ELR (cell line): Measurements from ENCODE around the gene MUC2.

Experiments used
- DNase-seq: peaks from one replicate; pipeline ENCODE4 v3.0.0-alpha.2; 2015; ENCODE audit warnings: low read depth

Gene MUC2

DNA sequence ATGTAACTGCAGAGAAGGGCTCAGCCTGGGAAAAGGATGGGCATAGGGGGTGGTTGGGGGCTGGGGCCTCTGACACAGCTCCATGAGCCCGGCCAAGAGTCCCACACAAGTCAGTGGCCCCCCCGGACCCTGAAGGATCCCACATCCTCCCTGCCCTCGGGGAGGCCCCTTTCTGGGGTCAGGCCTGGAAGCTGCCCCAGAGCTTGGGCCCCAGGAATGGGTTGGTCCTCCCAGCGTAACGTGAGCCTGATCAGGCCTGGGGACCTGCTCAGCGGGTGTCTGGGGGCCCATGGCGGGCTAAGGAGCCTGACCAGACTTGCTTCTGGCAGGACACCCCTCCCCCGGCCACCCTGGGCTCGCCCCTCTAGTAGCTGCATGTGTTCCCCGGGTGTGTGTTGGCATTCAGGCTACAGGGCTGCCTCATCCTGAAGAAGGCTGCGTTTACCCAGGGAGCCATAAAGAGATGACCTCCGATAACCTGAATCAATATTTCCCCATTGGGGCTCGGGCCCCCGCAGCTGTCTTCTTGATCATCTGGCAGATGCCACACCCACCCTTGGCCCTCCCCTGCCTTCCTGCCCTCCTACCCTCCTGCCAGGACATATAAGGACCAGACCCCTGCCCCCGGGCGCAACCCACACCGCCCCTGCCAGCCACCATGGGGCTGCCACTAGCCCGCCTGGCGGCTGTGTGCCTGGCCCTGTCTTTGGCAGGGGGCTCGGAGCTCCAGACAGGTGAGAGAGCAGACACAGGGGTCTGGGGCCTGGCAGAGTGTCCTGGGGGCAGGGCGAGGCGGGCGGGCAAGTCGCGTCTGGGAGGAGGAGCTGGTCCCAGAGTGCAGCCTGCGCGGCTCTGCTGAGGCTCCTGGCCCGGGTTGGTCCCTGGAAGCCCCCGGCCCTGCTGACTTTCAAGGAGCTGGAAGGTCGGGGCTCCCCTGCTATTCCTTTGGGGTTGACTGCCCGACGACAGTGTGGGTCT is at the start of gene MUC2:
Gene MUC2, plus strand, starts transcription at position 631 of the 978 bp plus-strand sequence.
- no peak for DNase-seq

DNA sequence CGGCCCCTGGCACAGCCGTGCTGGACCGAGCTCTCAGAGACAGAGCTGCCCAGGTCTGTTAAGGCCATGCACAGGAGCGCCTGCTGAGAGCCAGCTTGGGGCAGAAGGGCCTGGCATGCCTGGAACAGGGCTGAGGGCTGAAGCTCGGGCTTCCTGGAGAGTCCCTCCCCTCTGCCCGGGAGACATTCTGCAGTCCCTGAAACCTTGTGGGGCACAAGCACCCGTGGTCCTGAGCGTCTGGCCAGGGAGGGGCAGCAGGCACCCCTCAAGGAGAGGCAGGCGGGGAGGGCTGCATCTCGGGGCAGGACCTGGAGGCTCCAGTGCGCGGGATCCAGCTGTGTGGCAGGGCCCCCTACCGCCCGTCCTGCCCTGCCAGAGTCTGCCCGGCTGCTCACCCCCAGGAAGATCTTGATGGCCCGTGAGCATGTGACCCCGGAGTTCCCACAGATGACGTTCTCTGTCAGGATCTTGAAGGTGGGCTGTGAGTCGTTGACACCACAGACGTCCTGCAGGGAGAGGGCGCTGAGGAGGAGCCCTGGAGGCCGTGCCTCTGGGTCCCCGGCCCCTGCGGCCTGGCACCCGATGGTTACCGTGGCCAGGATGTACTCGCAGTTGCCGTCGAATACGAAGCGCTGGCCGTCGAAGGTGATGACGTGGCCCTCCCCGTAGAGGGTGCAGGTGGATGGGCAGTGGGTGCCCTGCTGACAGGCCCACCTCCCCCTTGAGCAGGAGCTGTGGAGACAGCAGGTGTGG is 49.1 kb upstream of the MUC2 start:
- no peak for DNase-seq

DNA sequence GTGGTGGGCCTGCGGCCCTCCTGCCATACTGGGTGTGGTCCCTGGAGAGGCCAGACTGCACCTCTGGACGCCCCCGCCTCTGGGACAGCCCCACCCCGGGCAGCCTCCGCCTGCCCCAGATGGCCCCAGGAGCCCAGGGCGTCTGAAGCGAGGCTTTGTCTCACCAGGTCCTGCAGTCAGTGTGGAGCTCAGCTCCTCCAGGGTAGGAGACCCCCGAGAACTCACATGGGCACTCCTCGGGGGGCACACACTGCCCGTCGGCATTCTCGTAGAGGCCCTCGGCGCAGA is 48.6 kb upstream of the MUC2 start:
- no peak for DNase-seq

GRCh38 chr11:1026641-1027482 is 47.8 kb upstream of the MUC2 start:
- no peak for DNase-seq

DNA sequence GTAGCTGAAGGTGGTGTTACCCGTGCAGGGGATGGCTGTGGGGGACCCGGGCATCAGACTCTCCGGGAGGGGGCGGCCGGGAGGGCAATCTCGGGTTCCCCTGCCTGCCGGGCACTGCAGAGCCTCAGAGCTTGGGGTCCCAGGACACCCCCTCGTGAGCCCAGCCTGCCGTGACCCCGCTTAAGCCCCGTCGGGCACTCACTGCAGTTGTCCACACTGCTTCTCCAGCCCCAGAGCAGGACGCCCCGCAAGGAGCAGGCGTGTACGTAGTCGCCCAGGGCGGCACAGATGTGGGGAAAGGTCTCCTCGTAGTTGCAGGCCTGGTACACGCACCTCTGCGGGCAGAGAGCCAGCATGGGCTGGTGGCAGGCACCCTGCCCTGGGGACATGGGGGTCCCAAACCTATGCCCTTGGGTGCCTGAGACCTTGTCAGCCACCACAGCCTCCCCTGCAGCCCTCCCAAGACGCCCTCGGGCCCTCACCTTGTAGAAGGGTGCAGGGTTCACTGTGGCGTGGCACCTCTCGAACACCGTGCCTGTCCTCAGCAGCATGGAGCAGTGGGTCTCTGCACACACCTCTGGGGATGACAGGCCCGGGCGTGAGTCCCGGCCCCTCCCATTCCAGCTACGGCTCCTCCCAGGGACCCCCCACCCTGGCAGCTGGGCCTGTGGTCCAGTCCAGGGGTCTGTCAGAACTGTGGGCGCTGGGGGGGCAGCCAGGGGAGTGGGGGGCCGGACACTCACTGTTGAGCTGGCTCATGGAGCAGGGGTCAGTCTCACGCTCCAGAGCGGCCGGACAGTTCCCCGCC is 47.0 kb upstream of the MUC2 start:
- no peak for DNase-seq

GRCh38 chr11:1028291-1028540 is 46.5 kb upstream of the MUC2 start:
- no peak for DNase-seq

GRCh38 chr11:1028616-1029015 is 46.1 kb upstream of the MUC2 start:
- no peak for DNase-seq

- no peak for DNase-seq
Measured at GRCh38 chr11:1029051-1029450, 45.6 kb upstream of the MUC2 start.

DNA sequence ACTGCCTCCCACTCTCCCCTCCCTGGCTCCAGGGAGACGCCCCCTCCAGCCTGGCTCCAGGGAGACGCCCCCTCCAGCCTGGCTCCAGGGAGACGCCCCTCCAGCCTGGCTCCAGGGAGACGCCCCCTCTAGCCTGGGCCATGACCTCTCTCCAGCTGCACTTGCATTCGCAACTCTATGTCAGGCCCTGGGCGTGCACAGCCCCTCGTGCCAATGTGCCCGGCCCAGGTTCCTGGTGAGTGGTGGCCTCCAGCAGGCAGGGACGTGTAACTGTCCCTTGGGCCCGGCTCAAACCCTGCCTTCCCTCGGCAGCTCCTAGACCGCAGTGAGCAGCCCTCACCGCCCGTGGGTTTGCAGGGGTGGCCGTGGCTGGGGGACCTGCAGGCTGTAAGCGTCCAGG is 45.0 kb upstream of the MUC2 start:
- no peak for DNase-seq

DNA sequence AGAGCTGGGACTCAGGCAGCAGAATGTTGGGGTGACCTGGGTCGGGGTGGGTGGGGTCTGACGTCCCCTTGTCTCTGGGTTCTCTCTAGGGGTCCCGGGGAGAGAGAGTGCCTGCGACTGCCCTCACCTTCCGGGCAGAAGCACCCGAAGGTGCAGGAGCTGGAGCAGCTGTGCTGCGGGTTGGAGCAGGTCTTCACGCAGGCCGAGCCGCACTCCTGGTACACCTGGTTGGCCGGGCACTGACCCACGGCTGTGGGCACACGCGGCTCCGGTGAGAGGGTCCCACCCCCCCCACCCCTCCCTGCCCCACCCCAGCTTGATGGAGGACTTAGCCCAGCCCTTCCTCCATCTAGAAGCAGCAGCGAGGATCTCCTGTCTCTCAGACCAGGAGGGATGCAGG is 44.6 kb upstream of the MUC2 start:
- DNase-seq, result no peak

- no peak for DNase-seq
Measured at GRCh38 chr11:1030556-1030955, 44.1 kb upstream of the MUC2 start.

- no peak for DNase-seq
Measured at GRCh38 chr11:1031121-1031899, 43.4 kb upstream of the MUC2 start.

GRCh38 chr11:1032310-1032891 is 42.3 kb upstream of the MUC2 start:
- DNase-seq, result no peak

DNA sequence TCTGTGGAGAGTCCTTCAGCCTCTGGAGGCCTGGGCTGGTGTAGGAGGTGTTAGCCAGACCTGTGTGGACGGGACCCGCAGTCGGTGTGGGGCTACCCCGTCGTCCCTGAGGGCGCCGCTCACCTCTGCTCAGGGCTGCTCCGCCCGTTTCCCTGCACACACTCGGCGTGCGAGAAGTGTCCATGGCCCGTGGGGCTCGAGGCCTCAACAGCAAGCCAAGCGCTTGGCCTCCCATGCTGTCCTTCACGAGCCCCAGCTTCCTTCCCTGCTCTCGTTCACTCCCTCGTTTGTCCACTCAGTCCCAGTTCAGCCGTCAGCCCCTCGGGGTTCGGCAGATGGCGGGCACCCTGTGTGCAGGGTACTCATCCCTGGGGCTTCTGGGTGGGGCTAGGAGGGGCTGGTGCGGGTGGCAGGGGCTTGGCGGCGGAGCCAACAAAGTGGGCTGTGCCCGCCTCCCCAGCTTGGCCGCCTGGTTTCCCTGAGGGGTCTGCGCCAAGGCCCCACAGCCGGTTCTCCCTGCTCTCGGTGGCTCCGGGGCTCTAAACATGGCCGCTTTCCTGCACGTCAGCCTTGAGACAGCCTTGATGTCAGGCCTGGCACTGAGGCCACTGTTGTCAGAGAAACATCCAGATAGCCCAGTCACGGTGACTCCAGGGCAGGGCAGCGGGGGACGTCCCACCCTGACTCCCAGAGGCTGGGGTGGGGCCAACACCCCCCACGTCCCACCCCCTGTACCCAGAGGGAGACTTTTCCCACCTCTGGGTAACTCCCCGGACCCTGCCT is 41.5 kb upstream of the MUC2 start:
- DNase-seq, result no peak

DNA sequence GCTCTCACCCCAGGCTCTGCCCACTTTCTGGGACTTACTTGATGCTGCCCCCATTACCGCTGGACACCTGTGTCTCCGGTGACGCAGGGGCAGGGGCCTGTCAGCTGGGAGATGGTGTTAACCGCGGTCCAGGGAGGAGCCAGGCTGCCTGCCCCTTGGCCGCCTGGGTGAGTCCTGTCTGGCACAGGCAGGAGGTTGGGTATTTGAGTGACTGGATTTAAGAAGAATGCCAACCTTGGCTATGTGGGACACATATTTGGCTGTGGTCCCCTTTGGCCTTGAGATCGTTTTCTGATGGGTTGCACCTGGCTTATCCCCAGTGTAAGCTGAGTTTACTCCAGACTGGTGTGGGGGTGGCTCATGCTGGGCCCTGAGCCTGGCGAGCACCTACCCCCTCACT is 40.7 kb upstream of the MUC2 start:
- no peak for DNase-seq

DNA sequence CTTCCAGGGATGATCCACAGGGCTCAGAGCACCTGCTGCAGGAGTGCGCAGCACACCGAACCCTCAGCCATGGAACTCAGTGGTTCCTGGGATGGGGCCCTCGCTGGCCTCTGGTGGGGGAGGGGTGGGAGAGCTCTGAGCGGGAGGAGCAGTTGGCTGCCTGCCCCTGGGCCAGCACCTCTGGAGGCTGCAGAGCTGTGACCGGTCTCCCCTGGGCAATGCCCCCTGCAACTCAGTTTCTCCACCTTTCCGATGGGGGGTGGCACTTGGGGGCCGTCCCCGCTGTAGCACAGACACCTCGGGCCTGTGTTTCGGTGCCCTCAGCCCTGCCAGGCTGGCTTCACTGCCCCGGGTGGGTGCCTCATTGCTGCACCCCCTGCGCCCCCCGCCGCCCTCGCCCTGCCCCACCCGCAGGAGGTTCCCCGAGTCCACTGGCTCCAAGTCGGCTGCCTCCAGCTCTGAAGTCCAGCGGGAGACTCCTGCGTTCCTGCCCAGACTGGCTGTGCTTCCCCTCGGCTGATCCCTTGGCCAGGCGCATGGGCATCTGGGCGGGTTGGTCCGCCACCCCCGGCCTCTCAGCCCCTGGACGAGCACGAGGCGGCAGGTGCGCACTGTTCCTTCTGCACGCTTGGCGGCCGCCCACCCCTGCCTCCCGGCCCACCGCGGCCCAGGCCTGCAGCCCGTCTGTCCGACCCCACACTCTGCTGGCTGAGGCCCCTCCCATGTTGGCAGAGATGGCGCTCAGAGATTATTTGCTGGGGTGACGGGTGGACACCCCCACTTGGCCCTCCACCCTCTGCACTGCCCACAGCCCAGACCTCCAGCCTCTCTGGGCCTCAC is 40.0 kb upstream of the MUC2 start:
- no peak for DNase-seq

DNA sequence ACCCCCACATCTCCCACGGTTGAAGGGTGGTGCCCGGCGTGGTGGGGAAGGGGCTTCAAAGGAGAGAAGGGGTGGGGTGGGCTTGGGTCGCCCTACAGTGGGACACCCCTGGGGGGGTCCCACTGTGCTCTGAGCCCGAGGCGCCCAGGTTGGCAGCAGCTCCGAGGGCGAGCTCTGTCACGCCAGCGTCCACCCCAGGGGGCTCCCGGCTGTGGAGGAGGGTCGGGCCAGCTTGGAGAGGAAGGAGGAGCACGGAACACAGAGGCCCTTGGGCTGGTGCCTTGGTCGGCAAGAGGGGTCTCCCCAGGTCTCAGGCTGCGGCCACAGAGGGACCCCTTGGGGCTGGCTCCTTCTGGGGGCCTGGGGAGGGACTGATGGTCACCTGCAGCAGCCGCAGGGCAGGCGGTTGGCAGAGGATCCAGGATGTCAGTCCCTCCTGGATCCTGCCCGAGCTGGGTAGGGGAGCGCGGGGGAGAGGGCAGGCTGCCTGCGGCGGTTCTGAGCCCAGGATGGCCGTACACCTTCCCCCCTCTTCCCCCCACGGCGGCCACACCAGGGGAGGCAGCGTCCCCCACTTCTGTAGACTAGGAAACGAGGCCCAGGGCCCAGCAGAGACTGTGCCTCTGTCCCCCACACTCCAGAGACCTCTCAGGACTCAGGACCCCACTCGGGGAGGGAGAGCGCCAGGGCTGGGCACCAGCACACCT is 38.9 kb upstream of the MUC2 start:
- DNase-seq, result no peak

DNA sequence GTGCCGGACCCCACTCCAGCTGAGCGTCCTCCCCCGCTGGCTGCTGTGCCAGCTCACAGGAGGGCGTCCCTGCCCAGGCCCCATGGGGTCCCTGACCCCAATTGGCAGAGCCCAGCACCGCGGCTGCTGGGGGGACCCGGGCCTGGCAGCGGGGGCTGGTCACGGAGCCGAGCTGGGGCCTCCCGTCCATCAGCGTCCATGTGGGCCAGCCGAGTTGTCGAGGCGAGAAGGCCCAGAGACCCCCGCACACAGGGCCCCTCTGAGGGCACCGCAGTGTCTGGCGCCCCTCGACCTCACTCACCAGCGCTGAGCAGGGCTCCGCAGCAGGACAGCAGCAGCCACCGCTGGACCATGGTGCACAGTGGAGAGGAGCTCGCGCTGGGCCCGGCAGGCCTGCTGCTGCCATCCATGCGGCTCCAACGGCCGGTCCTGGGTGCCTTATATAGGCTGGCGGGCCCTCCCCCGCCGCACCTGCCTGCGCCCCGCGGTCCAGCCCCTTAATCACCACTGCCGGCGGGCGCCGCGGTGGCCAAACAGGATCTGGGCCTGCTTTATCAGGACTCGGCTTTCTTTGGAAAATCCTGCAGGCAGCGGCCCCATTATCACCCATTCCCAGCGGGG is 38.3 kb upstream of the MUC2 start, which contains the start of gene MUC6:
Gene MUC6, minus strand, starts transcription at position 416 of the 621 bp plus-strand sequence. Its CDS starts 63 bp downstream, at position 353.
- no peak for DNase-seq
